Measurements from ENCODE around the gene FKBP2. TPM values are rescaled to one million over a fixed set of nuclear protein-coding genes. Genes with fewer than 3 reads are reported as not detected.
A peak's percentile ranks its signal among the peaks of the same experiment; 100 is the strongest.

The FKBP2 gene
- total RNA-seq (10 to 100 TPM; 27.9 to 28.4 TPM), polyA plus RNA-seq (124 TPM)

DNA sequence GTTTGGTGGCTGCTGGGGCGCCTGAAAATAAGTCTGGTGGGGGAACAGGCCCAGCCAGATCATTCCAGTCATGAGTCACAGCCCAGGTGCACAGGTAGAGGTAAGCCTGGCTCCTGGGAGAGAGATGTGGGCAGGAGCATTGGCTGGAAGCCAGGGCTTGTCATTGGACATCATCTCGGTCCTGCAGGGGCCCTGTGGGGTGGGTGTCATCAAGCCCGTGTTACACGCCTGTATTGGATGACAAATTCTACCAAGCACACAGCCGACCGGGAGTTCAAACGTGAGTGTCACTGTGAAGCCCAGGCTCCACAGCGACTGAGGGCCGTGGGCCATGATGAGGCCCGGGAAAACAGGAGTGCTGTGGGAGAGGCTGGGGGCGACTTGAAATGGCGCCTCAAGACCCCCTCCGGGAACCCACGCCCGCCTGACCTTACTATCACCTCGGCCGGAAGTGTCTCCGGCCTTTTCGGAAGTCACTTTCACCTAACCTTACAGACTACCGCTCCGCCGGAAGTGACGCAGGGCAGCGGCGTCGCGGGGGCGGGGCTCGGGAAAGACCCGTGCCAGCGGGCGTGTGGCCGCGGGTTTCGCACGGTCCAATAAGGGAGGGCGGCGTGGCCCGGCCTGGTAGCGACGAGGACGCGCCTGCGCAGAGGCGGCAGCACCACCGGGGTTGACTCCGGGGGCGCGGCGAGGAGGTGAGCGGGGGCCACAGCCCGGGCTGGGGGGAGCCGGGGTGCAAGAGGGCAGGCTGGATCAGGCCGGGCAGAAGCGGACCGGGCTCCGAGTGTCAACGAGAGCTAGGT lies at the start of gene FKBP2:
Gene FKBP2 (plus strand): TSS at position 661 of the 806 bp plus-strand sequence. CDS start 1,293 bp downstream, outside the sequence.
- Histone ChIP-seq H3K9me3 (ENCODE audit: low read length) (no peaks in the 10 kb centered on the region), H3K36me3 (ENCODE audit: insufficient read depth, low read length) (no peaks in the 10 kb centered on the region), H3K27me3 (ENCODE audit: insufficient read depth, low read length, poor library complexity, severe bottlenecking) (no peaks in the 10 kb centered on the region), H3K4me3 (ENCODE audit: low read length) (peak within 1 kb of the TSS; percentile 76), H3K27ac (ENCODE audit: low read depth, low read length) (peak within 1 kb of the TSS; percentile 99), H3K4me1 (ENCODE audit: insufficient read depth, low read length) (peaks cover 36% of the 10 kb centered on the region)
- Mint-ChIP-seq H3K36me3 (peaks cover 0 to 39% (median 0%) of the 10 kb centered on the region in 3 donors), H3K4me1 (peaks cover 17 to 62% (median 23%) of the 10 kb centered on the region in 3 donors), H3K9me3 (no peaks in the 10 kb centered on the region), H3K27ac (peak within 1 kb of the TSS; percentile 99 to 100 (median 100)), H3K4me3 (peak within 1 kb of the TSS; percentile 87 to 97 (median 90)), H3K27me3 (no peaks in the 10 kb centered on the region)
- POLR2A ChIA-PET = interaction anchor here (0.6 to 2.5 kb wide), 12 partner anchors 8 to 77 kb away, joined by 3 to 35 read pairs (median 6); partner anchors contain the start of genes CATSPERZ, ESRRA, FERMT3 and NUDT22
- DNase-seq = peak; percentile 97 to 99 (median 99)
- CTCF ChIA-PET = interaction anchor here (0.7 to 13.4 kb wide), 10 partner anchors 8 to 77 kb away, joined by 3 to 124 read pairs (median 5); partner anchors contain the start of genes CATSPERZ, FERMT3, NUDT22 and PLCB3

DNA sequence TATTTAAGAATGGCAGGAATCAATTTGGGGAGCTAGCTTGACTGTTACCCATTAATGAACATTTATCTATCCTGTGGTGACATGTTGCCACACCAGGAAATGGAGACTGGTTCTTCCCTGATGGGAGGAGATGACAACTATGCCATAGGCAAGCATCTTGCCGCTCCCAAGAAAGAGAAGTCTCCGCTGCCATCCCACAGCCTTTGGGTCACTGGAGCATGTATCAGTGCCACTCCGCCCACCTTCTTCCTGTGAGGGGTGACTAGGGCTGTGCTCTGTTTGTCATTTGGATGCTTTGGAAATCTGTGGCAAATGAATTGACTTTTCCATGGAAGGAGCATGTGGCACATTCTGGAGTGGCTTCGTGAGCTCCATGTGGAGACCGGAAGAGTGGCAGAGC lies 48.5 kb upstream of the FKBP2 start:
- Mint-ChIP-seq H3K9me3 (no peaks in the 10 kb centered on the region), H3K4me3 (no peak overlapping the region), H3K4me1 (peaks cover 14 to 31% (median 29%) of the 10 kb centered on the region in 3 donors), H3K36me3 (peaks cover 13 to 65% (median 14%) of the 10 kb centered on the region in 3 donors), H3K27ac (peak overlapping the region in 4 of 8 donors; percentile 14 to 35 (median 18)), H3K27me3 (no peaks in the 10 kb centered on the region)
- ChIA-PET POLR2A (no interaction called here), CTCF (interaction anchor here (1.3 to 1.4 kb wide), 2 partner anchors 14 to 112 kb away, joined by 4 read pairs; partner anchors contain the start of gene FERMT3)
- H3K36me3 ChIP-seq (ENCODE audit: insufficient read depth, low read length) = peaks cover 49% of the 10 kb centered on the region
- H3K4me3 ChIP-seq (ENCODE audit: low read length) = no peak overlapping the region
- DNase-seq = no peak
- H3K4me1 ChIP-seq (ENCODE audit: insufficient read depth, low read length) = peaks cover 19% of the 10 kb centered on the region
- no peaks in the 10 kb centered on the region for H3K9me3 ChIP-seq (ENCODE audit: low read length)
- H3K27me3 ChIP-seq (ENCODE audit: insufficient read depth, low read length, poor library complexity, severe bottlenecking) = no peaks in the 10 kb centered on the region
- no peak overlapping the region for H3K27ac ChIP-seq (ENCODE audit: low read depth, low read length)

DNA sequence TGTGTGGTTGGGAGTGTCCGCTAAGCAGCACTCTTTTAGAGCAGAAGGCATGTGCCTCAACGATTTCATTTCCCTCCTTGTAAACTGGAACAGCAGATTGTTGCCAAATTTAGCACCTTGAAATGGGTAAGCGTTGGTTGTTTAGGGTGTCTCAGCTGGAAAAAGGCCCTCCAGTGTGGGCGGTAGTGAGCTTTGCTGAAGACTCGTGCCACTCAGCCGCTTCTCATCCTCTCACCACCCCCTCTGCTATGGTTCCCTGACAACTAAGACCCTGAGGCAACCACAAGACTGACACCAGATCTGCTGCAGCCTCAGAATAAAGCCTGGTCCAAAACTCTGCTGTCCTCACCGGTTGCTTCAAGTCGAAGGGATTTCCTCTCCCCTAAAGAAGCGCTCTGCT lies 44.3 kb upstream of the FKBP2 start:
- POLR2A ChIA-PET = interaction anchor here (0.6 kb wide), 1 partner anchor 11 kb away, joined by 3 read pairs; no protein-coding TSS in a partner anchor
- Histone ChIP-seq H3K4me1 (ENCODE audit: insufficient read depth, low read length) (peaks cover 5% of the 10 kb centered on the region), H3K27ac (ENCODE audit: low read depth, low read length) (no peak overlapping the region), H3K36me3 (ENCODE audit: insufficient read depth, low read length) (peaks cover 68% of the 10 kb centered on the region), H3K9me3 (ENCODE audit: low read length) (no peaks in the 10 kb centered on the region), H3K27me3 (ENCODE audit: insufficient read depth, low read length, poor library complexity, severe bottlenecking) (no peaks in the 10 kb centered on the region), H3K4me3 (ENCODE audit: low read length) (no peak overlapping the region)
- no peaks in the 10 kb centered on the region for H3K9me3 Mint-ChIP-seq
- CTCF ChIA-PET = interaction anchor here (2.4 to 2.6 kb wide), 2 partner anchors 9 to 104 kb away, joined by 5 to 11 read pairs; partner anchors contain the start of gene FERMT3
- DNase-seq = no peak
- peak overlapping the region in 3 of 8 donors; percentile 19 to 52 (median 19) for H3K27ac Mint-ChIP-seq
- H3K36me3 Mint-ChIP-seq = peaks cover 19 to 86% (median 20%) of the 10 kb centered on the region in 3 donors
- H3K27me3 Mint-ChIP-seq = no peaks in the 10 kb centered on the region
- no peak overlapping the region for H3K4me3 Mint-ChIP-seq
- H3K4me1 Mint-ChIP-seq = peaks cover 5 to 13% (median 13%) of the 10 kb centered on the region in 3 donors

DNA sequence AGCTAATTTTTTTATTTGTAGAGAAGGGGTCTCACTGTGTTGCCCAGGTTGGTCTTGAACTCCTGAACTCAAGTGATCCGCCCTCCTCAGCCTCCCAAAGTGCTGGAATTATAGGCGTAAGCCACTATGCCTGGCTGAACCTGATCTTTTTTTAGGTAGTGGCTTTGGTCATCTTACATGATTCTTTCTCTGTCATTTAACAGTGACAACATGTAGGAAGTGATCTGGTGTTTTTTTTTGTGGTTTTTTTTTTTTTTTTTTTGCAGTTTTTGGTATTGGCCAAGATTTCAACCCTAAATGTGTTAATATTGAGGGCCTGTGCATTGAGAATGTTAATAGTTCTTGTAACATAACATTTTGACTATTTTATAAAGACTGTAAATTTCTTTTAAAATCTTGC lies 42.4 kb upstream of the FKBP2 start:
- H3K27me3 Mint-ChIP-seq = no peaks in the 10 kb centered on the region
- POLR2A ChIA-PET = no interaction called here
- no peaks in the 10 kb centered on the region for H3K9me3 ChIP-seq (ENCODE audit: low read length)
- H3K27me3 ChIP-seq (ENCODE audit: insufficient read depth, low read length, poor library complexity, severe bottlenecking) = no peaks in the 10 kb centered on the region
- H3K36me3 Mint-ChIP-seq = peaks cover 22 to 90% (median 25%) of the 10 kb centered on the region in 3 donors
- CTCF ChIA-PET = interaction anchor here (1.8 to 2.4 kb wide), 2 partner anchors 11 to 102 kb away, joined by 4 to 5 read pairs; no protein-coding TSS in a partner anchor
- DNase-seq = no peak
- no peaks in the 10 kb centered on the region for H3K4me1 ChIP-seq (ENCODE audit: insufficient read depth, low read length)
- H3K4me1 Mint-ChIP-seq = peaks cover under 1 to 5% (median 4%) of the 10 kb centered on the region in 3 donors
- no peak overlapping the region for H3K4me3 ChIP-seq (ENCODE audit: low read length)
- peak overlapping the region in 2 of 8 donors; percentile 12 to 61 for H3K27ac Mint-ChIP-seq
- H3K36me3 ChIP-seq (ENCODE audit: insufficient read depth, low read length) = peaks cover 73% of the 10 kb centered on the region
- no peaks in the 10 kb centered on the region for H3K9me3 Mint-ChIP-seq
- no peak overlapping the region for H3K4me3 Mint-ChIP-seq
- H3K27ac ChIP-seq (ENCODE audit: low read depth, low read length) = no peak overlapping the region

DNA sequence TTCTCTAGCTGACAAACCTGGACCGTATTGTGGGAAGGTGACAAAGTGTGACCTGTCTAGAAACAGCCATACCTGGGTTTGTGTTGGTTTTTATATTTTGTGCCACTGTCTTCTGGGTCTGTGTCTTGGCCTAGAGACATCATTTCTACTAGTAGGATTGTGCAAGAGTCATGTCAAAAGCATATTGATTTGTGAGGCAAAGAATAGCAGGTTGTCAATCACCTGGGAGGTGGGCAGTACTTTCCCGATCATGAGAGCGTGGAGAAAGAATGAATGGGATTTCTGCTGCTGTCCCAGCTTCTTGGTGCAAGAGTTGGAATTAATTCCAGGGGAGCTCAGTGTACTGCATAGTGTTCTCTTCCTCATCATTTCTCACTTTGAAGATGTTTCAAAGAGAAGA lies 39.4 kb upstream of the FKBP2 start:
- peaks cover 19 to 73% (median 23%) of the 10 kb centered on the region in 3 donors for H3K36me3 Mint-ChIP-seq
- Histone ChIP-seq H3K36me3 (ENCODE audit: insufficient read depth, low read length) (peaks cover 53% of the 10 kb centered on the region), H3K4me3 (ENCODE audit: low read length) (no peak overlapping the region), H3K27me3 (ENCODE audit: insufficient read depth, low read length, poor library complexity, severe bottlenecking) (no peaks in the 10 kb centered on the region), H3K4me1 (ENCODE audit: insufficient read depth, low read length) (peaks cover 25% of the 10 kb centered on the region), H3K9me3 (ENCODE audit: low read length) (no peaks in the 10 kb centered on the region), H3K27ac (ENCODE audit: low read depth, low read length) (no peak overlapping the region)
- CTCF ChIA-PET = interaction anchor here (0.7 to 10.4 kb wide), 4 partner anchors 101 to 256 kb away, joined by 3 to 281 read pairs (median 4); partner anchors contain the start of genes CATSPERZ, ESRRA, PRDX5 and TRMT112
- H3K4me1 Mint-ChIP-seq = peaks cover 20 to 29% (median 21%) of the 10 kb centered on the region in 3 donors
- H3K9me3 Mint-ChIP-seq = no peaks in the 10 kb centered on the region
- DNase-seq = no peak
- H3K4me3 Mint-ChIP-seq = no peak overlapping the region
- no peaks in the 10 kb centered on the region for H3K27me3 Mint-ChIP-seq
- POLR2A ChIA-PET = interaction anchor here (0.7 kb wide), 1 partner anchor 28 kb away, joined by 3 read pairs; no protein-coding TSS in a partner anchor
- H3K27ac Mint-ChIP-seq = peak overlapping the region in 4 of 8 donors; percentile 4 to 88 (median 36)

DNA sequence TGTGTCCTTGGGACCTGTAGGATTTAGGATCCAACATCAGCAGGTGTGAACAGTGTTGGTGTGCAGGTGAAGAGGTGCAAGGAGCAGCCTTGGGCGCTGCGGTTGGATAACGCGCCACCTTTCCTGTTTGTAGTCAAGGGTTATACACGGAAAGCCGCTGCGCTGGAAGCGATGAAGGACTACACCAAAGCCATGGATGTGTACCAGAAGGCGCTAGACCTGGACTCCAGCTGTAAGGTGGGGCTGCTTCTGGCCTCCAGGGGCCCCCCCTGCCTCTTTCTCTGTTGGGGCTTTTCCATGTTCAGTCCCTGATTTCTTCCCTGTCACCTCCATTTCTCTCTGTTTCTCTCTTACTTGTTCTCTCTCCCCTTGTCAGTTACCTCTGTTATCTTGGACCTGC lies 37.9 kb upstream of the FKBP2 start:
- H3K36me3 Mint-ChIP-seq = peaks cover 12 to 72% (median 17%) of the 10 kb centered on the region in 3 donors
- no peak overlapping the region for H3K27ac ChIP-seq (ENCODE audit: low read depth, low read length)
- POLR2A ChIA-PET = interaction anchor here (0.6 to 5.7 kb wide), 2 partner anchors 17 to 49 kb away, joined by 3 to 53 read pairs; partner anchors contain the start of genes PLCB3 and STIP1
- no peak overlapping the region for H3K4me3 ChIP-seq (ENCODE audit: low read length)
- peaks cover 39% of the 10 kb centered on the region for H3K36me3 ChIP-seq (ENCODE audit: insufficient read depth, low read length)
- no peaks in the 10 kb centered on the region for H3K9me3 ChIP-seq (ENCODE audit: low read length)
- H3K4me1 ChIP-seq (ENCODE audit: insufficient read depth, low read length) = peaks cover 28% of the 10 kb centered on the region
- DNase-seq = no peak
- no peaks in the 10 kb centered on the region for H3K27me3 ChIP-seq (ENCODE audit: insufficient read depth, low read length, poor library complexity, severe bottlenecking)
- no peak overlapping the region for H3K4me3 Mint-ChIP-seq
- no peaks in the 10 kb centered on the region for H3K27me3 Mint-ChIP-seq
- H3K27ac Mint-ChIP-seq = peak overlapping the region in 2 of 8 donors; percentile 12 to 92
- H3K9me3 Mint-ChIP-seq = no peaks in the 10 kb centered on the region
- CTCF ChIA-PET = interaction anchor here (1.7 to 10.4 kb wide), 5 partner anchors 19 to 129 kb away, joined by 5 to 281 read pairs (median 62); partner anchors contain the start of genes CATSPERZ, ESRRA, NUDT22 and PPP1R14B
- peaks cover 16 to 39% (median 25%) of the 10 kb centered on the region in 3 donors for H3K4me1 Mint-ChIP-seq

DNA sequence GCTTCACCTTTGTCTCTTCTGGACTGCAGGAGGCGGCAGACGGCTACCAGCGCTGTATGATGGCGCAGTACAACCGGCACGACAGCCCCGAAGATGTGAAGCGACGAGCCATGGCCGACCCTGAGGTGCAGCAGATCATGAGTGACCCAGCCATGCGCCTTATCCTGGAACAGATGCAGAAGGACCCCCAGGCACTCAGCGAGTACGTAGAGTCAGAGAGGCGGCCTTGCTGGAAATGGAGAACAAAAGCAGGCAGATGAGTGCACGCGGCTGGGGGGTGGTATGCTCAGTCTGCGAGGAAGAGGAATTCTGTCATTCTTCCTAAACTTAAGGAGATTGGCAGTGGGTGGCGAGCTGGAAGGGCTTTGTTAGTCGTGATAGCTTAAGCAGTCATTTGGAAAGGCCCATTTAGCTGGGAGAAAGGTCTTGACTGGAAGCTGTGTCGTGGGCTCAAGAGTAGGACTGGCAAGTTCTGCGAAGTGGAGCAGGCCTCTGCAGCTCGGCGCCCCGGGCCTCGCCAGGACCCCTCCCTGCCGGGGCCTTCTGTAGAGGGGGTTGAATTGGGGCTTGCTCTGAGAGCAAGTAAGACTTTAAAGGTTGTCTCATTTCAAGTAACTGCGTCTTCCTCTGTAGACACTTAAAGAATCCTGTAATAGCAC lies 37.3 kb upstream of the FKBP2 start:
- H3K9me3 ChIP-seq (ENCODE audit: low read length) = no peaks in the 10 kb centered on the region
- Mint-ChIP-seq H3K27ac (peak overlapping the region in 5 of 8 donors; percentile 12 to 92 (median 60)), H3K4me1 (peaks cover 16 to 45% (median 27%) of the 10 kb centered on the region in 3 donors), H3K36me3 (peaks cover 12 to 68% (median 17%) of the 10 kb centered on the region in 3 donors), H3K27me3 (no peaks in the 10 kb centered on the region), H3K9me3 (no peaks in the 10 kb centered on the region), H3K4me3 (peak overlapping the region in 2 of 7 donors; percentile 32 to 48)
- POLR2A ChIA-PET = interaction anchor here (0.6 to 5.7 kb wide), 7 partner anchors 15 to 114 kb away, joined by 3 to 69 read pairs (median 35); partner anchors contain the start of genes FKBP2, NUDT22, PLCB3 and PRDX5
- no peak overlapping the region for H3K4me3 ChIP-seq (ENCODE audit: low read length)
- no peak for DNase-seq
- CTCF ChIA-PET = interaction anchor here (1.5 to 10.4 kb wide), 18 partner anchors 15 to 449 kb away, joined by 4 to 281 read pairs (median 9); partner anchors contain the start of genes CATSPERZ, DNAJC4, ESRRA and NUDT22
- no peak overlapping the region for H3K27ac ChIP-seq (ENCODE audit: low read depth, low read length)
- peaks cover 33% of the 10 kb centered on the region for H3K4me1 ChIP-seq (ENCODE audit: insufficient read depth, low read length)
- H3K36me3 ChIP-seq (ENCODE audit: insufficient read depth, low read length) = peaks cover 38% of the 10 kb centered on the region
- H3K27me3 ChIP-seq (ENCODE audit: insufficient read depth, low read length, poor library complexity, severe bottlenecking) = no peaks in the 10 kb centered on the region
